ENCODE measurements around the gene ADAMTS2. TPM values are rescaled to one million over a fixed set of nuclear protein-coding genes. Genes with fewer than 3 reads are reported as not detected.

Gene ADAMTS2
- total and polyA plus RNA-seq, 2 experiments from 2014 or later = 62.0 to 132 TPM

GRCh38 chr5:179336126-179336870 lies 9.0 kb downstream of the ADAMTS2 start:
- no peaks in the 10 kb centered on the region for H3F3A ChIP-seq (ENCODE audit: insufficient read depth)
- in situ Hi-C loops (cut with MboI) = no loop called here
- H3K9me3 ChIP-seq (ENCODE audit: low read depth) = no peaks in the 10 kb centered on the region
- no peaks in the 10 kb centered on the region; the same call in 1 of the 2 replicates for H4K20me1 ChIP-seq (ENCODE audit: insufficient read depth)
- DNase-seq = no peak
- 86 to 87% methylated on average over 36 of the region's 36 CpGs for WGBS, 2 experiments (ENCODE audit: low coverage in 1 of 2, low lambda C conversion rate in 2 of 2, missing lambda C conversion rate in 2 of 2)
- no peaks in the 10 kb centered on the region for H3K9me2 ChIP-seq (ENCODE audit: insufficient read depth)
- TF ChIP-seq EZH2 (IDR thresholded peaks at IDR 0.05; ENCODE audit: insufficient read depth, poor library complexity, severe bottlenecking) = no peak
- no peak for TF ChIP-seq EZH2phosphoT487 (IDR thresholded peaks at IDR 0.05; ENCODE audit: insufficient read depth, low read depth)
- H3K9ac ChIP-seq = no peak overlapping the region
- no peak overlapping the region for H3K4me3 ChIP-seq
- no peaks in the 10 kb centered on the region for H3K27me3 ChIP-seq (replicated peaks; ENCODE audit: insufficient read depth)
- no peak overlapping the region for H3K27ac ChIP-seq
- H3K36me3 ChIP-seq (ENCODE audit: low read depth) = no peaks in the 10 kb centered on the region
- H3K79me2 ChIP-seq (ENCODE audit: insufficient read depth) = peaks cover 98% of the 10 kb centered on the region
- H3K4me1 ChIP-seq (ENCODE audit: insufficient read depth) = no peaks in the 10 kb centered on the region
- no peak overlapping the region for H2AFZ ChIP-seq
- H3K4me2 ChIP-seq (ENCODE audit: unreplicated experiment) = no peak overlapping the region

GRCh38 chr5:179333796-179334761 lies 11.2 kb downstream of the ADAMTS2 start:
- no peak overlapping the region for H2AFZ ChIP-seq
- in situ Hi-C loops (cut with MboI) = no loop called here
- H3K4me2 ChIP-seq (ENCODE audit: unreplicated experiment) = no peak overlapping the region
- H3K9me2 ChIP-seq (ENCODE audit: insufficient read depth) = no peaks in the 10 kb centered on the region
- H4K20me1 ChIP-seq (ENCODE audit: insufficient read depth) = no peaks in the 10 kb centered on the region; the same call in 1 of the 2 replicates
- H3K27me3 ChIP-seq (replicated peaks; ENCODE audit: insufficient read depth) = no peaks in the 10 kb centered on the region
- DNase-seq = no peak
- TF ChIP-seq EZH2phosphoT487 (IDR thresholded peaks at IDR 0.05; ENCODE audit: insufficient read depth, low read depth) (no peak), EZH2 (IDR thresholded peaks at IDR 0.05; ENCODE audit: insufficient read depth, poor library complexity, severe bottlenecking) (no peak)
- H3K4me1 ChIP-seq (ENCODE audit: insufficient read depth) = no peaks in the 10 kb centered on the region
- H3K27ac ChIP-seq = no peak overlapping the region
- H3K79me2 ChIP-seq (ENCODE audit: insufficient read depth) = peaks cover 94% of the 10 kb centered on the region
- no peak overlapping the region for H3K9ac ChIP-seq
- H3K9me3 ChIP-seq (ENCODE audit: low read depth) = no peaks in the 10 kb centered on the region
- H3K36me3 ChIP-seq (ENCODE audit: low read depth) = no peaks in the 10 kb centered on the region
- no peak overlapping the region for H3K4me3 ChIP-seq
- 91 to 92% methylated on average over 23 to 24 of the region's 24 CpGs for WGBS, 2 experiments (ENCODE audit: low coverage in 1 of 2, low lambda C conversion rate in 2 of 2, missing lambda C conversion rate in 2 of 2)
- H3F3A ChIP-seq (ENCODE audit: insufficient read depth) = no peaks in the 10 kb centered on the region

GRCh38 chr5:179332741-179333290 lies 12.4 kb downstream of the ADAMTS2 start:
- H3K9me2 ChIP-seq (ENCODE audit: insufficient read depth) = no peaks in the 10 kb centered on the region
- DNase-seq = no peak
- no peaks in the 10 kb centered on the region for H3K4me1 ChIP-seq (ENCODE audit: insufficient read depth)
- 97 to 100% methylated on average over 11 to 13 of the region's 13 CpGs for WGBS, 2 experiments (ENCODE audit: low coverage in 1 of 2, low lambda C conversion rate in 2 of 2, missing lambda C conversion rate in 2 of 2)
- no peak overlapping the region for H2AFZ ChIP-seq
- no peaks in the 10 kb centered on the region for H3K36me3 ChIP-seq (ENCODE audit: low read depth)
- H3K4me2 ChIP-seq (ENCODE audit: unreplicated experiment) = no peak overlapping the region
- no peak overlapping the region for H3K27ac ChIP-seq
- H4K20me1 ChIP-seq (ENCODE audit: insufficient read depth) = no peaks in the 10 kb centered on the region; the same call in 1 of the 2 replicates
- H3F3A ChIP-seq (ENCODE audit: insufficient read depth) = no peaks in the 10 kb centered on the region
- no peaks in the 10 kb centered on the region for H3K27me3 ChIP-seq (replicated peaks; ENCODE audit: insufficient read depth)
- H3K4me3 ChIP-seq = no peak overlapping the region
- no peak overlapping the region for H3K9ac ChIP-seq
- peaks cover 94% of the 10 kb centered on the region for H3K79me2 ChIP-seq (ENCODE audit: insufficient read depth)
- H3K9me3 ChIP-seq (ENCODE audit: low read depth) = no peaks in the 10 kb centered on the region
- TF ChIP-seq EZH2phosphoT487 (IDR thresholded peaks at IDR 0.05; ENCODE audit: insufficient read depth, low read depth) (no peak), EZH2 (IDR thresholded peaks at IDR 0.05; ENCODE audit: insufficient read depth, poor library complexity, severe bottlenecking) (no peak)
- in situ Hi-C loops (cut with MboI) = no loop called here
